ENCODE measurements around the gene MYBPH.

GRCh38 chr1:203185585-203185984, 10.0 kb upstream of the MYBPH start:
- TF ChIP-seq EZH2phosphoT487 (IDR thresholded peaks at IDR 0.05; ENCODE audit: low read length) (no peak), CTCF (IDR thresholded peaks at IDR 0.05; ENCODE audit: low read length) (no peak)

Data from MM.1S (cell line).